Caki2 (cell line): ENCODE measurements around the gene TRAPPC6A. TPM values are rescaled to one million over a fixed set of nuclear protein-coding genes. Genes with fewer than 3 reads are reported as not detected.
A peak's percentile ranks its signal among the peaks of the same experiment; 100 is the strongest.

Experiments
- DNase-seq: peaks from one replicate; pipeline ENCODE4 v3.0.0-alpha.2; 2015; ENCODE audit warnings: low read depth
- in situ Hi-C: cut with HindIII; loops from 2 replicates; pipeline ENCODE4 v1.10.0; 2016; ENCODE audit warnings: low sequenced_read_pairs, low pct_unique_long_range_greater_than_20kb, mixed read lengths
- total RNA-seq: library from RNA; depleted of rRNA; stranded (reverse); fragments of >200 nt; shearing (Covaris generic); gene quantifications from 2 replicates; pipeline ENCODE4 v1.2.3, GENCODE V29; 2014; ENCODE audit warnings: low replicate concordance

TRAPPC6A gene
- total RNA-seq, 1 experiment from 2014 or later: 82.4 TPM

DNA sequence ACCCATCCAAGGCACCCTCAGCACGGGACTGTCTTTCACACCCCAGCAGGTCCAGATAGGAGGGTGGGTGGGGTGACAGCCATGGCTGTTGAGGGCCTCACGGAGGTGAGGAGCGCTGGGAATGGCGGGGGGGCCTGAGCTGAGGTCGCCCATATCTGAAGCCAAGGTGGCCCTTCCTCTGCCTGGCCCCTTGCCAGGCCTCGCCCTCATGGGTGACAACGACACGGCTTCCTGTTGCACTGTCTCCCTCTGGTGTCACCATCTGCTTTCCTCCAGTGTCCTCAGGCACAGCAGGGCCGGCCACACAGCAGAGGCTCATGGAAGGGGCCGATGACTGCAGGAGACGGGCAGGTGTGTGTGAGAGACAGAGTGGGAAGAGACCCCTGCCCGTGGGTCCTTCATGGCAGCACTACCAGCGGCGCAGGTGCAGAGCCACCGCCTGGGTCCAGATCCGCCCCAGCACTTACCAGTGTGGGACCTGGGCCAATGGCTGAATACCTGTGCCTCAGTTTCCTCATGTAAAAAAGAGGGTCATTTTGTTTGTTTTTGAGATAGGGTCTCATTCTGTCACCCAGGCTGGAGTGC lies 9.2 kb downstream of the TRAPPC6A start:
- in situ Hi-C loops: no loop called here

DNA sequence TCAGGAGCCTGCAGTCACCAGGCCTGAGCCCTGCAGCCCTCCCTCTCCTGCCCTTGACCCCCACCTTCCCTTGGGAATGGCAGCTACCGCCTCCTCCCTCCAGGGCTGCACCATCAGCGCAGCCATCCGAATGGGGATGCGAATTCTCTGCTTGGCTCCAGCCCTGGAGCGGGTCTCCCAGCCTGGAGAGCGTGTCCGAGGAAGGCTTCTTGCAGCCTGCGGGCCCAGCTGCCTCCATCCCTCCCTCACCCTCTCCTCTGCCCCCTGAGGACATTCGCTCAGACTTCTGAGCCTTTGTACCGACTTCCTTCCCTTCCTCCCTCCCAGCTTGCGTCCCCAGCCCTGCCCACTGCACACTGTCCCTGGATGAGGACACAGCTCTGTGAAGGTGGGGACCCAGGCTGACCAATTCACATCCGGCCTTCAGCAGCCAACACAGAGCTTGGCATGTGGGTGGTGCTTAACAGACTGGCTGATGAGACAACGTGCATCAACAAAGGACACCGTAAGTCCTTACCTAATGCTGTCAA lies 11.2 kb downstream of the TRAPPC6A start:
- in situ Hi-C loops: no loop called here

More for the DNA sequence above, 9.2 kb downstream of the TRAPPC6A start:
- no peak for DNase-seq

DNA sequence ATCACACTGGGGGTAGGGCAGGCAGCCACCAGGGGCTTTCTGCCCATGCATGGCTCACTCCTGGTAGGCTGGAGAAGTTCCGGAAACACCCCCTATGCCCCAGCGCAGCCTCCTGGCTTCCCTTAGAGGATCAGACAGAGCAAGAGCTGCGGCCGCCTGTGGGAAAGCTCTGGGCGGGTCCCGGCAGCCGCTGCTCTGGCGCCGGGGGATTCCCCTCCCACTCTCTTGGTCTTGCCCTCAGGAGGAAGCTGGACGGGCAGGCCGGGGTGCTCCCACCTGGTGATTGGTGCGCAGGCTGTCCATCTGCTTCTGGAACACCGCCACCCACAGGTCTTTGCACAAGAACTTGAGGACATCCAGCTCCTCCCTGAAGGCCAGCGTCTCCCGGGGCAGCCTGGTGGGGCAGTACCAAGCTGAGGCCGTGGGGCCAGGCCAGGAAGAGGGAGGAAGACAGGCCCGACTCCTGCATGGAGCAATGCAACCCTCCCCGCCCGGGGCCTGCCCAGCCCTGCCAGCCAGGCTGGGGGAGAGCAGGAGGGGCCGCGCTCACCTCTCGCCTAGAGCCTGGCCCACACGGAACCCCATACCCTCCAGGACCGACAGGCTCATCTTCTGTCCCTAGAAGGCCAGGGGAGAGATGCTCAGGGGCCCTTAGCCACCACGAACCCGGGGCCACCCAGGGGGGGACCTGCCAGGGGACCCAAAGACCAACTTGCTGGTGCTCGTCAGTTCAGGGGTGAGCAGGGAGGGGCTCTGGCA lies 13.3 kb downstream of the TRAPPC6A start:
- DNase-seq: peak; percentile 44

More for the DNA sequence above, 11.2 kb downstream of the TRAPPC6A start:
- no peak for DNase-seq

DNA sequence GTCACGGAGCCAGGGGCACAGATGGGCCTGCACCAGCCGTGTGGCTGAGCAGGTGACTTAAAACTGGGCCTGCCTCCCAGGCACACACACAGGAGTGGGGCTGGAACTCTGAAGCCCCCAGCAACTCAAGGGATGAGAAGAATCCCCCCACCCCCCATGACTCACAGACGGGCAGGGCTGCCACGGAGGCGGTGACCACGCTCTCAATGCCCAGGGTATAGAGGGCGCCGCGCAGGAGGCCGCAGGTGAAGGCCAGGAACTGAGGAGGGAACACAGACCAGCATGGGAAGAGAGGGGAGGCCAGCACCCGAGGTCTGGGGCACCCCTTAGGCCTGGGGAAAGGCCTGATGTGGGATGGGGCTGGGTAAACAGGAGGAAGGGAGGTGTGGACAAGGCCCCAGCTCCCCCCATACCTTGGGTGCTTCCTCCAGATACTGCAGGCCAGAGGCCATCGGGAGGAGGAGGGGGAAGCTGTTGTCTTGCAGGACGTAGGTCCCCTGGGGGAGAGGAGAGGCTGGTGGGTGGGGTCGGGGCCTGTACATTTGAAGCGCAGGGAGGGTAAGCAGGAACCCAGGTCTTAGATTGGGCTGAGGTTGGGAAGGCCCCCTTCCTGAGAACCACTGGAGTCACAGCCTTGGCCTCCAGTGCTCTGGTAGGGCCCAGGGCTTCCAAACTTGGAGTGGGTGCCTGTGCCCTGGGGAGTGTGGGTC lies 14.1 kb downstream of the TRAPPC6A start:
- DNase-seq: no peak
- in situ Hi-C loops: no loop called here

More for the DNA sequence above, 13.3 kb downstream of the TRAPPC6A start:
- in situ Hi-C loops: no loop called here

DNA sequence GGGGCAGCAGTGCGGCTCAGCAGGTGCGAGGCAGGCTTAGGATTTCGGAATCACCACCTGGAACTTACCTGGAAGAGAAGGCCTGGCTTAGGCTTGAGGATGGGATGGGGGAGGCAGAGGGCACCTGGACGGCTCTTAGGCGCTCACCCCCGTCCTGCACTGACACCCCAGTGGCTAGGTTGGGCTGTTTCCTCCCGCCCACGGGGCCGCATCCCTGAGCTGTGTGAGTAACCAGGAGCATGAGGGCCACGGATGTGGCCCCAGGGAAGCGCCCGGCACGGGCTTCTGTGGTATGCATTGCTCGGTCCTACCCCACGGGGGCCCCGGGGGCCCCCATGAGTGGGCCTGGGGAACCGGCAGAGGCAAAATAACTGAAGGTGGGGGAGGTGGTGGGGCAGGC lies 14.9 kb downstream of the TRAPPC6A start:
- no peak for DNase-seq
- in situ Hi-C loops: no loop called here

DNA sequence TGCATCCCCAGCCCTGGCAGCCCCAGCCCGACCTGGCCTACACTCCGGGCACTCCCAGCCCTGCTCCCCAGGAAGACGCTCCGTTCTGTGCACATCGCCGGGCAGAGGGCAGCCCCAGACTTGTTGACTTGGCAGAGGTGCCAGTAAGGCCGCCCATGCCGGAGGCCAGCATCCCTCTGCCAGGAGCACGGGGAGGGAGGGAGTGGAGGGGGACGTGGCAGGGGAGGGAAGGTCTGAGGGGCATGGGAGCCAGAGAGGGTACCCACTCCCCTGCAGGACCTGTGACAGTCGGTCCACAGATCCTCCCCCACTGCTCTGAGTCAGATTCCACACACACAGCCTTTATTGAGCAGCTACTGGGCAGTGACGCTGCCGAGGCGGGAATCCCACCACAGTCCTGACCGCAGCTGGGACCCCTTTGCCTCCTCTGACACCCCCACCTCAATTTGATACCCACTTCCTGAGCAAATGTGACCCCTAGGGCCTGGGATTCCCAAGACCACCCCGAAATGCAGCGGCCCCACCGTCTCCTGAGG lies 15.4 kb downstream of the TRAPPC6A start:
- in situ Hi-C loops: no loop called here
- no peak for DNase-seq

DNA sequence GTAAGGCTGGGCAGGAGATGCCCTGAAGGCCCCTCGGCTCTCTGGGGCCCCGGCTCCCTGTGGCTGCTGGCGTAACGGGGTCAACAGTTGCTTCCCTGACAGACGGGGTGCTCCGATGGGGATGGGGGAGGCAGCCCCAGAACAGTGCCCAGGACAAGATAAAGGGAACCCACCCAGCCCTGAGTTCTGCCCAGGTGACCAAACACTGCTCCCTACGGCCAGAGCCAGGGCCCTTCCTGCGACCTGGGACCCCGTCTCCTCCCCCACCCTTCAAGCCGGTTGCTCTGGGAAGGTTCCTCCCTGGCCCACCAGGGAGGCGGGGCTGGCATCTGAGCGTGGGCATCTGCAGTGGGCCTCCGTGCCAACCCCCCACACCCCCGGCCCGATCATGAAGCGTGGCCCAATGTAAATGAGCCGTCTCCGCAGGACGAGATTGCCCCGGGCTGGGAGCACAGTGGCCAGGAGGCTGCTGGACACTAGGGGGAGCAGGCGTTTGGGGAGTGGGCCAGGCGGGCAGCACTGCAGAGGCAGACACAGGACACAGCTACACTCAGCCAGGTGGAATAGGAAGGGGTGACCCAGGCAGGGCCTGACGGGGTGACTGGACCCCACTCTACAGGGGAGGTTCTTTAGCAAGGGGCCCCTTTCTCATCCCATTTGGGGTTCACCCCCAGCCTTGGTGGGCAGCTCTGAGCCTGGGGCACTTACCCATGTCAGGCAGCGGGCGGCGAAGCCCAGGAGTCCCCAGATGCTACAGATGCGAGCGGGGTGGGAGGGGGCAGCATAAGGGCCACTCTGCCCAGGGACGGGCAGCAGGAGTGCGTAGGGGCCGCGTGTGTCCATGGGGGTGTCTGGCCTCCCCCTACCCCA lies 16.1 kb downstream of the TRAPPC6A start:
- in situ Hi-C loops: no loop called here
- DNase-seq: no peak

DNA sequence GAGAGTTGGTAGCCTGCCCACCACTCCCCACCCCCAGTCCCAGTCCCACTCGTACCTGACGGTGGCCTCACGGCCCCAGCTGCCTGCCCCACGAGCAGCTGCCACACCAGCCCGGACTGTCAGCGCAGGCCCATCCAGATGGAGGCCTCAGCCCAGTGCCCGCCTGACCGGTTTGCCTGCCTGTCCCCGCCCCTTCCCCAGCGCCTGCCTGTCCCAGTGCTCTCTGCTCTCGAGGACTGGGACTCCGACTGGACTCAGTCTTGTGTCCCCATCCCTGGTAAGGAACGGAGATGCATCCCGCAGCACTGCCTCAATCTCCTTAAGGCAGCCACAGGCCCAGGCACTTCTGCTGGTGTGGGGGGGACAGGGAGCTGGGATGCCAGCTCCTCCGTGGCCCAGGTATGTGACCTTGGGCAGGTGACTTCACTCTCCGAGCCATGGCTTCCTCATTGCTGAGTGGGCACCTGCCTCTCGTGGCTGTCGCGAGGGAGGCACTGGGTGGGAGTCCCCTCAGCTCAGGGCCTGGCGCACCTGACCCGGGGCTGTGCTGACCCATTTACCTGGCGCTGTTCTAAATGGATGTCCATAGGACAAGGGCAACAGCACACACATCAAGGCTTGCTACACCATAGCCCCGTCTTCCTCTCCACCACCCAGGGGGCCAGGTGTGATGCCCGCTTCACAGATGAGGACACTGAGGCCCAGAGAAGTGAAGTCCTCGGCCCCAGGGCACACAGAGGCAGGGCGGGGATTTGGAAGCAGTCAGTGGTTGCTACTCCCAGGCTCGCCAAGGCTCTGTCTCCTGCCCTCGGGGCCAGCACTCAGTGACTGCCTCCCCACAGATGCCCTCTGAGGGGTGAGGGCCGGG lies 16.9 kb downstream of the TRAPPC6A start, which contains the start of gene NKPD1:
TSS of gene NKPD1 (minus strand) at position 113 of the 868 bp plus-strand sequence. CDS start 832 bp downstream, outside the sequence.
- in situ Hi-C loops: no loop called here

DNA sequence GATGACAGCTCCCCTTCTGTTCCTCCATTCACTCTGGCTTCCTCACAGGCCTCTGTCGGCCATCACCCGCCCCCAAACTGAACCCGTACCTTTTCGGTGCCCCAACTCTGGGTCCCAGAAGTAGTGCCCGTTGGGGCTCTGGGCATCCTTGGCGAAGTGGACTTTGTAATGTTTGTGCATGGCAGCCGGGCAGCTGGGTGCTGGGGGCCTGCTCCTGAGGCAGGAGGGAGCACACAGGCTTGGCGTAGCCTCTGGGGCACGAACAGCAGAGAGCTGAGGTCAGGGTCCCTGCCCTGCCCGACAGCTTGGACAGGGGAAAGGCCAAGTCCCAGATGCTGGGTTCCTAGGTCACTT lies 18.1 kb downstream of the TRAPPC6A start:
- in situ Hi-C loops: no loop called here
- no peak for DNase-seq

More for the DNA sequence above, 16.9 kb downstream of the TRAPPC6A start, which contains the start of gene NKPD1:
- DNase-seq: no peak

DNA sequence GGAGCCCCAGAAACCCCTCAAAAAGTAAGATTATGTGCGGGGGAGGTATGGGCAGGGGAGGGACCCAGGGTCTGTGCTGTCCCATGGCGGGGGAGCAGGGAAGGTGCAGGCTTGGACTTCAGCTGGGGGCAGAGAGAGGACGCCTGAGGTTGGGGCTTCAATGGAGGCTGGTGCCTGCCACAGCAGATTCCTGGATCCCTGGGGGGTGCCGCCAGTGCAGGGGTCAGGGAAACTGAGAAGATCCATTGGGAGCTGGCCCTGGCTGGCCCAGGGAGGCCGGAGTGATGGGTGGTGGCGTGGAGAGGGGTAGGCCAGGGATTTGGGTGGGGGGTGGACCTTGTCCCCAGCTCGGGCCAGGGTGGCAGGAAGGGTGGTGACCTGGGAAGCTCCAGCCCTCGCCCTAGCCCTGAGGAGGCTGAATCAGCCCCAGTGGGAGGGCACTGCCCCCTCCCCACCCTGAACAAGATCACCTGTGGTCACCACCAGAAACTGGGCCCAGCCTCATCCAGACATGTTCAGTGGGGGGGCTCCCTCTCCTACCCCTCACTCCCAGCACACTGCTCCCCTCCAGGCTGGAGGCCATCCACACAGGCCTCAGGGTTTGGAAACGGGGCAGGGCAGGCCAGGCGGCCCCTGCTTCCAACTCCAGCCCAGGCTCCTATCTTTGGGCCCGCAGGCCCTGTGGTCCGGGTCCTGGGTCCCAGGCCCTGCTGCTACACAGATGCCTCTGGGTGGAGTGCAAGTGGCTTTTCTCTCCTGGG lies 18.6 kb downstream of the TRAPPC6A start:
- in situ Hi-C loops: no loop called here
- no peak for DNase-seq

DNA sequence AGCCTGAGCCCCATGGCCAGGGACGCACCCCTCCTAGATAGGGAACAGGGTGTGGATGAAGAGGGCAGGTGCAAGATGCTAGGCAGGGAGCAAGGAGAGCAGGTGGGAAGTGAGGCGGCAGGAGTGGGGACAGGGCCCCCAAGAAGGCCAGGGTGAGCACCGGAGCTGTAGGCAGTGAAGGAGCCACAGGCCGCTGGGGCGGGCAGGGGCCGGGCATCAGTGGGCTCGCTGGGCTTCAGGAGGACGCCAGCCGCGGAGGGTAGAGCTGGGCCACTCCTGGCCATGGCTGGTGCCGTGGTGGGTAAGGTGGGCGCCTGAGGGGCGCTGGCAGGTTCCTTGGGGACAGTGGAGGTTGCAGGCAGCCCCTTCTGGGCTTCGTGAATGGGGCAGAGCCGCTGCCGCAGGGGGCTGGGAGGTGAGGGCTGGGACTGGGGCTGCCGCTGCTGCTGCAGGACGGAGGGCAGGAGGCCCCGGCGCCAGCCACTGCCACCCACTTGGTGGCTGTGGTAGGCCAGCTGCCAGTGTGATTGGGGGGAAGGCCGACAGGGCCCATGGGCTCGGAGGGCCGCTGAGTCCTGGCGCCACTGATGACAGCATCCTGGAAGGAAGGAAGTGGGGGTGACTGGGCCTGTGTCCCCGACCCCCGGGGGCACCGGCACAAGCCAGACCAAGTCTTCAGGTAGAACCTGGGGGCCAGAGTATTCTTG lies 19.4 kb downstream of the TRAPPC6A start:
- in situ Hi-C loops: no loop called here
- DNase-seq: no peak

DNA sequence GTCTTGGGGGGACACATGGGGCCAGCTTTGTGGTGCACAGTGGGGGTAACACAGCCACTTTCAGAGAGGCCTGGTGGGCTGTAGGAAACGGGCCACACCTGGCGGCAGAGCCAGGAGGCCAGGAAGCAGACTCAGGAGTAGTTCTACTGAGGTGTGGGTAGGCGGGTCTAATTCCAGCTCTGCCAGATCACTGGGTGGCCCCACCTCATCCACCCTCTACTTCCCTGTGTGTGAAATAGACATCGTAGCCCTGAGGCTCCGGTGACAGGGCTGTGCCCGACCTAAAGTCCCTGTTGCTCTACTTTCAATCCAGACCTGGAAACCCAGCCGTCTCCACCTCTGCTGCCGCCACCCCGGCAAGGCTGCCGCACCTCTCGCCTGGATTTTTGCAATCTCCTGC lies 21.3 kb downstream of the TRAPPC6A start:
- in situ Hi-C loops: no loop called here
- DNase-seq: no peak

DNA sequence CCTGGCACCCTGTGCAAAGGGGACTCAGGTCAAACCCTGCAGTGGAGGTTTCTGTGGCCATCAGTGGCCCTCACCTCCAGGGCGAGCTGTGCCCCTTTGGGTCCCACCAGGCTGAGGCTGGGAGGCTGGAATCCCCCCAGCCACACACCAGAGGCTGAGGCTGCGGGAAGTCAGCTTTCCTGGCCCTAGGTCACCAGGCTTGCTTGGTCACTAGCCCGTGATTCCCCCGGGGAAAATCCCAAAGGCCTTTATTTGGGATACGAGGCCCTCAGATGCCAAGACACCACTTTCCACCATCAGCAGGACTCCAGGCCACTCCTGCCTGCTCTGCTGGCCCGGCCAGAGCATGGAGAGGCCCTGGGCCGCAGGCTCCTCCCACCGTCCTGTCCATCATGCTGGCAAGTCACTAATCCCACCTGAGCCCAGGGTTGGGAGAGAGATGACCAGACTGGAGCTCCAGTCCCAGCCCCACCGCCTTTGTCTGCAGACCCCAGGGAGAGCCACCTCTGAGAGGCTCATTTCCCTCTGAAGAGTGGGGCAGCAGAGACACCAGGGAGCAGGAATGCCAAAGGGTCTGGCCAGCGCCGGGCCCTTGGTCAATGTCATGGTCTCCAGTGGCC lies 21.9 kb downstream of the TRAPPC6A start:
- in situ Hi-C loops: no loop called here

DNA sequence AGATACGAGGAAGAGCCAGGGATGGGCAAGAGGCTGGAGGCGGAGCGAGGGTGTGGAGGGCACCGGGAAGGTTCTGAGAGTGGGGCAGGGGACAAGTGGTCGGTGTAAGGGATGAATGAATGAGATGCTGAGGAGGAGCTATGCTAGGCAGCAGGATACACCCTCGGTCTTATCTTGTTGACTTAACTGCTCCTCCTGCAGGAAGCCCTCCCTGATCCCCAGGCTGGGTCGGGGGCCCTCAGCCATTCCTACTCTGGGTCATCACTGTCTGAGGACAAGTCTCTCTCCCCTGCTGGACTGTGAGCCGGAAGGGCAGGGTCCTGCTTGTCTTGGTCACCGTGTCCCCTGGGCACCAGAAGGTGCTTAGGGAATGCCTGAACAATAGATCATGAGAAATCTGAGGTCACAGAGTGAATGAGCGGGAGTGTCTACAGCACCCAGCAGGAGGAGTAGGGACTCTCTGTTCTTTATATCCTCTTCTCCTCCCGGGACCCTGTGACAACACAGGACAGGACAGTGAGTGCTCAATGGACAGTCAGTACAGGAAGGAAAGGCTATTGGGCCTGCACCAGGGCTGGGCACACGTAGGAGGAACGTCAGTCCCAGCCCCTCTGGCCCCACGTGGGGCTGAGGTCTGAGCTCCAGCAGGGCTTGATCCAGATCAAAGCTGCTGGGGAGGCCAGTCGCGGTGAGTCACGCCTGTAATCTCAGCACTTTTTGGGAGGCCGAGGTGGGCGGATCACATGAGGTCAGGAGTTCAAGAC lies 23.8 kb downstream of the TRAPPC6A start:
- in situ Hi-C loops: no loop called here
- DNase-seq: peak; percentile 34

More for the DNA sequence above, 21.9 kb downstream of the TRAPPC6A start:
- no peak for DNase-seq
